ENCODE results near the gene SPOCK1.

SPOCK1 gene

GRCh38 chr5:137272831-137273230 lies 226.3 kb downstream of the SPOCK1 start:
- DNase-seq (ENCODE audit: extremely low read depth, low read depth) = no peak
- TF ChIP-seq CTCF (IDR thresholded peaks at IDR 0.05; ENCODE audit: low read depth, low read length, missing control alignments) = no peak
- no peak overlapping the region for H3K4me3 ChIP-seq (replicated peaks; ENCODE audit: low read depth, low read length)

DNA sequence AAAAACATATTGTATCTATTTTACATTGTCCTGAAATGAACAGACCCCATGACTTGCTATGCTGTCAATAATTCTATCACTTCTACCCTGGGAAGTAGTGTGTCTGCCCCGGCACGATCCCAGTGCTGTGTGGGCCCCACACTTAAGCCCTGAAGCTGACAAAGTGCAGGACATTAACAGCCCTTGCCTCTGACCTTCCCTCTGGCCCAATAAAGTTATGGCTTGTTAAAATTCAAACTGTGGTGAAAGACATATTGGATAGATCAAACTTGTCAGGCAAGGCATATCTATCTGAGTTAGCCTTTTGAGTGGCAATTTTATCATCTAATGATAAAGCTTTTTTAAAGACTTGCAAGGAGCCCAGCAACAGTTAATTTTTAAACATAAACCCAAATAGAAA lies 229.2 kb downstream of the SPOCK1 start:
- no peak for DNase-seq (ENCODE audit: extremely low read depth, low read depth)
- no peak overlapping the region for H3K4me3 ChIP-seq (replicated peaks; ENCODE audit: low read depth, low read length)
- no peak for TF ChIP-seq CTCF (IDR thresholded peaks at IDR 0.05; ENCODE audit: low read depth, low read length, missing control alignments)

DNA sequence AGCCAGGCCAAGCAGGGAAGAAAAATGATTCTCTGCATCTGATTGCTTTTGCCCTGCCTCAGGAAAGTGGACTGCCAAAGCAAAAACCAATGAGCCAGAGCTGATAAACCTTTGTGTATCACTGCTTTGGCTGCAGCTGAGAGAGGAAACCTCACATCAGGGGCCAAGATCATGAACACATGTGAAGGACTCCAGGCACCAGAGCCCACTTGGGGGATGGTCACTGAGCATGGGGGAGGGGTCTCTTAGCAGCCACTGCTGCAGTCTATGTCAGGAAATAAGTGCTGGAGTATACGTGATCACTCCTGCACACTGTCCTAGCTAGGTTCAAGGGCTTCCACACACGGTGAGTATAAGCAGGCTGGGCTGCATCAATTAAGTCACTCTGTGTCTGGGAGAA lies 229.9 kb downstream of the SPOCK1 start:
- no peak overlapping the region for H3K4me3 ChIP-seq (replicated peaks; ENCODE audit: low read depth, low read length)
- DNase-seq (ENCODE audit: extremely low read depth, low read depth) = no peak
- TF ChIP-seq CTCF (IDR thresholded peaks at IDR 0.05; ENCODE audit: low read depth, low read length, missing control alignments) = no peak

- no peak for DNase-seq (ENCODE audit: extremely low read depth, low read depth)
- no peak overlapping the region for H3K4me3 ChIP-seq (replicated peaks; ENCODE audit: low read depth, low read length)
- TF ChIP-seq CTCF (IDR thresholded peaks at IDR 0.05; ENCODE audit: low read depth, low read length, missing control alignments) = no peak
These were observed 230.5 kb downstream of the SPOCK1 start for GRCh38 chr5:137268646-137269045.

DNA sequence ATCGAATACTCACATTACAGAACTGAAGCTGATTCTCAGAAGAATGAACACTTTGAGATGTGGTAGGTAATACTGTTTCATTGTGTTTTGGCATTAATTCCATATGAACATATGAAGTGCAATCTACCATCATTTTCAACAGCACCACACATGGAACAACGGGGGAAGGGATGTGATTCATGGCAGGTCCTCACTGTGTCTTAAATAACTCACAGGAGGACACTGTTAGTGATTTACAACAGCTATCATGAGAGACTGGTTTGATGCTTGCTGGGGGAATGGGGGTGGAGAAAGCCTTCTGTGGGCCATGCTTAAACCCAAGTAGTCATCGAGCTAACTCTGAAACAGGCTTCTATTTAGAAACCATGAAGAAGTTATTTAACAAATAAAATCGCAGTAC lies 232.9 kb downstream of the SPOCK1 start:
- DNase-seq (ENCODE audit: extremely low read depth, low read depth) = no peak
- H3K4me3 ChIP-seq (replicated peaks; ENCODE audit: low read depth, low read length) = no peak overlapping the region
- no peak for TF ChIP-seq CTCF (IDR thresholded peaks at IDR 0.05; ENCODE audit: low read depth, low read length, missing control alignments)

DNA sequence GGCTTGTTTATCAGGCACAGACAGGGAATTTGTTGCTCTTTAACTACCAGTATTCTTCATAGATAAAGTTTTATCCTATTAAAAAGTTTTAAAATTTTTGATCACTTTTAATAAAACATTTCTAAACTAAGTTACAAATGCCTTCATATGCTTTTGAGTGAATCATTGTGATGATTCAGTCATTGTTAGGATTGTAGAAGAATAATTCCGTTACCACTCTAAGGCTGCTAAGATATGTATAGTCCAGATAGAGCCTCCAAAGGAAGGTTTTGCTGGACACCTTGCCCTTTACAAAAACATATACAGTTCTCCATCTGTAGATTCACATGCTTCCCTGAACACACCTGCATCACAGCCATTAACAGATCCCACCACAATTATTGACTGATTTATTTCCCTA lies 233.7 kb downstream of the SPOCK1 start:
- no peak for DNase-seq (ENCODE audit: extremely low read depth, low read depth)
- no peak for TF ChIP-seq CTCF (IDR thresholded peaks at IDR 0.05; ENCODE audit: low read depth, low read length, missing control alignments)
- H3K4me3 ChIP-seq (replicated peaks; ENCODE audit: low read depth, low read length) = no peak overlapping the region

DNA sequence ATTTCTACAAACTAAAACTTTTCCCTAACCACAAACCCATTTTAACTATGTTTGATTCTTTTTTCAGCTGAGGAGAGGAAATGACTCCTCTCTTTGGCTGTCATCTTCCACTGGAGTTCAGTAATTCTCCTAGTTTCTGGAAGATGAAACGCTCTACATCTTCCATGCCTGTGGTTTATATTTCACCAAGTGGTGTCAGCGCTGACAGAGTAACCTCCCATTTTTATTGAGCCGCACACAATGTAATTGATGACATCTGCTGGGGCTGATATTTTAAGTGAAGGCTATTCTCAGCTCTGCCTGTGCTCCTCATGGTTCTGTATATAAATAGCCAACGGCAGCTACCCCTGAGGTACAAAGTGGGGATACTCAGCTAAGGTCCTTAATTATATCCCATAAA lies 234.6 kb downstream of the SPOCK1 start:
- no peak for TF ChIP-seq CTCF (IDR thresholded peaks at IDR 0.05; ENCODE audit: low read depth, low read length, missing control alignments)
- no peak overlapping the region for H3K4me3 ChIP-seq (replicated peaks; ENCODE audit: low read depth, low read length)
- DNase-seq (ENCODE audit: extremely low read depth, low read depth) = peak; percentile 65
